Common myeloid progenitor, CD34-positive (primary cell): ENCODE measurements around the gene PNPLA2.

ENCODE experiments used
- CTCF ChIA-PET: fragments of 350-600 bp; sonication (Branson Sonifier 250); formaldehyde crosslinking; loops from one replicate; lab custom pipeline; 2021; ENCODE audit warnings: antibody characterized with exemption; lab: Charles Lee
- POLR2A ChIA-PET: fragments of 350-600 bp; sonication (Branson Sonifier 250); formaldehyde crosslinking; loops from one replicate; lab custom pipeline; 2021; ENCODE audit warnings: antibody characterized with exemption; lab: Charles Lee
- DNase-seq, 3 donors: peaks; one replicate each; pipeline versions ENCODE4 v3.0.0 to v3.0.0-alpha.2; 2013
- H3K27ac ChIP-seq, 2 experiments: 1 replicate in 1 of 2; 2 replicates in 1 of 2; pipeline ENCODE4 v1.7.0; 2013; ENCODE audit warnings: inconsistent platforms in 2 of 2, low read length in 2 of 2, mild to moderate bottlenecking in 2 of 2, low read depth in 1 of 2, moderate library complexity in 1 of 2; ENCODE audit not compliant: severe bottlenecking in 2 of 2, insufficient read depth in 1 of 2, poor library complexity in 1 of 2
- H3K27me3 ChIP-seq, 5 experiments: replicated peaks in 2 of 5; 1 replicate in 3 of 5; 2 replicates in 2 of 5; pipeline versions ENCODE4 v1.6.1 to v1.7.0; 2013; ENCODE audit warnings: low read length in 4 of 5, mild to moderate bottlenecking in 2 of 5, moderate library complexity in 2 of 5, inconsistent platforms in 1 of 5; ENCODE audit not compliant: insufficient read depth in 5 of 5, control insufficient read depth in 4 of 5
- H3K36me3 ChIP-seq, 4 experiments: 1 replicate in 2 of 4; 2 replicates in 2 of 4; pipeline versions ENCODE4 v1.6.1 to v1.7.0; 2013; ENCODE audit warnings: low read length in 3 of 4, control low read depth in 1 of 4, mild to moderate bottlenecking in 1 of 4; ENCODE audit not compliant: control insufficient read depth in 4 of 4, insufficient read depth in 4 of 4
- H3K4me1 ChIP-seq, 4 experiments: 1 replicate in 3 of 4; 2 replicates in 1 of 4; pipeline versions ENCODE4 v1.6.1 to v1.7.1; 2013; ENCODE audit warnings: low read length in 3 of 4, mild to moderate bottlenecking in 3 of 4, control low read depth in 1 of 4, inconsistent platforms in 1 of 4, moderate library complexity in 1 of 4; ENCODE audit not compliant: control insufficient read depth in 4 of 4, insufficient read depth in 4 of 4; ENCODE audit errors: control extremely low read depth in 1 of 4
- H3K4me3 ChIP-seq, 7 experiments: 1 replicate in 4 of 7; 2 replicates in 3 of 7; pipeline versions ENCODE4 v1.5.1 to v1.7.0; 2013; ENCODE audit warnings: mild to moderate bottlenecking in 7 of 7, low read length in 6 of 7, moderate library complexity in 6 of 7, inconsistent platforms in 2 of 7, low read depth in 2 of 7, control low read depth in 1 of 7; ENCODE audit not compliant: insufficient read depth in 4 of 7, control insufficient read depth in 1 of 7; ENCODE audit errors: extremely low read depth in 1 of 7
- H3K9me3 ChIP-seq, 5 experiments: 1 replicate in 4 of 5; 2 replicates in 1 of 5; pipeline versions ENCODE4 v1.6.1 to v1.7.1; 2013; ENCODE audit warnings: low read length in 4 of 5, mild to moderate bottlenecking in 2 of 5, inconsistent platforms in 1 of 5, low read depth in 1 of 5, moderate library complexity in 1 of 5; ENCODE audit not compliant: control insufficient read depth in 4 of 5, insufficient read depth in 2 of 5; ENCODE audit errors: control extremely low read depth in 1 of 5
- WGBS: methylation state at CpG from one replicate; pipeline ENCODE4 v1.1.5; 2013; ENCODE audit not compliant: insufficient coverage; 5-methylcytosine and 5-hydroxymethylcytosine counted together

The PNPLA2 gene

GRCh38 chr11:859394-860131 is 40.8 kb downstream of the PNPLA2 start:
- no peaks in the 10 kb centered on the region for H3K9me3 ChIP-seq
- no peaks in the 10 kb centered on the region for H3K27me3 ChIP-seq
- 80% methylated on average over 19 of the region's 31 CpGs for WGBS
- DNase-seq = peak in 2 of 3 donors; percentile 67 to 69
- H3K36me3 ChIP-seq = peaks cover 0 to 4% (median 0%) of the 10 kb centered on the region in 4 experiments
- peaks cover 0 to 7% (median 4%) of the 10 kb centered on the region in 4 experiments for H3K4me1 ChIP-seq
- CTCF ChIA-PET = interaction anchor here (1.0 kb wide), 1 partner anchor 11 kb away, joined by 4 read pairs; no protein-coding TSS in a partner anchor
- H3K27ac ChIP-seq = no peak overlapping the region
- POLR2A ChIA-PET = interaction anchor here (1.0 kb wide), 1 partner anchor 12 kb away, joined by 3 read pairs; no protein-coding TSS in a partner anchor
- H3K4me3 ChIP-seq = no peak overlapping the region

DNA sequence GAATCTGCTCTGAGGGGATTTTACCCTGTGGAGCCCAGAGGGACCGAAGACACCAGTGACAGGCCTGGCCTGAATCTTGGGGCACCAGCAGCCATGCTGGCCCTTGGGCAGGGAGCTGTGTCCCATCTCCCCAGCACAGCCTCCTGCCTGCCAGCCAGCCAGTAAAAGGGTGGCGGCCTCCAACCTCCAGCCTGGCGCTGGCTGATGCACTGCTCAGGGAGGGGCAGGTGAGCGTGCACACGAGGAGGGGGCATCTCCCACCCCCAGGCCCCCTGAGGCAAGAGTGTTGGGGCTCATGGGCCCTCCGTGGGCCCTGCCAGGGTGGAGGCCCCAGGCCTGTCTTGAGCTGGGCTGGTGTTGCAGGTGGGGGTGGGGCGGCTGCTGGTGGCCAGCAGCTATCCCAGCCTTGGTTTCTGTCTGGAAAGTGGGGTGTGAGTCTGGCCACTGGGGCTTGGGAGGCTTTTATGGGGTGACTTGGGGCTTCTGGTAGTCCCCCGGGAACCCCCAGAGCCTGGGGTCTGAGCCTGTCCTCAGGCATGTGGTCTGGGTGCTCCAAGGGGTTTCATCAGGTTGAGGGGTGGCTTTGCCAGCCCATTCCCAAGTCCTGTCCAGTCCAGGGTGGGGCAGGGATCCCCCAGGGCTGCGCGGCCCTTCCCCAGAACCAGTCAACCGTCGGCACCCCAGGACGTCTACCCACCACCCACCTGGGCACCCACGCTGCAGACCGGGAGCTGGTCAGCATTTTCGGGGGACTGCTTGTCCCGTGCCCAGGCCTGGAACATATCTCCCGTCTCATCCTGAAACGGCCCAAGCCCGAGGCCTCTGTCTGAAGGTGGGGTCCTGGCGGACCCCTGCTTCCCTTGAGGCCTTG is 41.8 kb downstream of the PNPLA2 start:
- ChIA-PET POLR2A (interaction anchor here (1.0 kb wide), 1 partner anchor 13 kb away, joined by 3 read pairs; no protein-coding TSS in a partner anchor), CTCF (interaction anchor here (1.0 kb wide), 2 partner anchors 12 to 61 kb away, joined by 4 read pairs; no protein-coding TSS in a partner anchor)
- Histone ChIP-seq H3K27me3 (no peaks in the 10 kb centered on the region), H3K36me3 (peaks cover 0 to 4% (median under 1%) of the 10 kb centered on the region in 4 experiments), H3K4me3 (no peak overlapping the region), H3K4me1 (peaks cover 0 to 7% (median 4%) of the 10 kb centered on the region in 4 experiments), H3K9me3 (no peaks in the 10 kb centered on the region), H3K27ac (no peak overlapping the region)
- 92% methylated on average over 19 of the region's 21 CpGs for WGBS
- no peak for DNase-seq

- 92% methylated on average over 12 of the region's 14 CpGs for WGBS
- CTCF ChIA-PET = interaction anchor here (1.0 kb wide), 1 partner anchor 61 kb away, joined by 4 read pairs; no protein-coding TSS in a partner anchor
- no peaks in the 10 kb centered on the region for H3K9me3 ChIP-seq
- no peaks in the 10 kb centered on the region for H3K27me3 ChIP-seq
- peaks cover 0 to 7% (median 4%) of the 10 kb centered on the region in 4 experiments for H3K4me1 ChIP-seq
- H3K4me3 ChIP-seq = no peak overlapping the region
- no peak for DNase-seq
- no peak overlapping the region for H3K27ac ChIP-seq
- peaks cover 0 to 3% (median 1%) of the 10 kb centered on the region in 4 experiments for H3K36me3 ChIP-seq
- POLR2A ChIA-PET = no interaction called here
These were observed 42.4 kb downstream of the PNPLA2 start for GRCh38 chr11:861105-861479.

DNA sequence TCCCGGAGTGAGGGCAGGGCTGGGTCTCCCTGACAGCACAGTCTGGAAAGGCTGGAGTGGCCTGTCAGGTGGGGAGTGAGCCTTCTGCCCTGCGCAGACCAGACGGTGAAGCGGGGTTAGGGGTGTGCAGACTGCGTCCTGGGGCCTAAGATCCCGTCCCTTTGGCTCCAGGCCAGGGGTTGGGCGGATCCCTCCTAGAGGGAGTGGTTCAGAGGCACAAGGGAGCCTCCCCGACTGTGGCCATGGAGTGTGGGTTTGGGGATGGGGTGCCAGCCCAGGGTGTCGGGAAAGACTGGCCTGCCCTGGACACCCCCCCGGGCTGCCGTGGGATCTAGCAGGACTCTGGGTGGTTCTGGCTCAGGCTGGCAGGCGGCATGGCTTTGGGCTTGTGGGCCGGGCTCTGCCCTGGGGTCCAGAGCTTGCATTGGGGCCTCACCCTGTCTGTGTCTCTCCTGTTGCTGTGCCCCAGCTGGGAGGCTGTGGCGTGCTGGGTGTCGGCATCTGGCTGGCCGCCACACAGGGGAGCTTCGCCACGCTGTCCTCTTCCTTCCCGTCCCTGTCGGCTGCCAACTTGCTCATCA is 43.5 kb downstream of the PNPLA2 start:
- 91% methylated on average over 15 of the region's 20 CpGs for WGBS

DNA sequence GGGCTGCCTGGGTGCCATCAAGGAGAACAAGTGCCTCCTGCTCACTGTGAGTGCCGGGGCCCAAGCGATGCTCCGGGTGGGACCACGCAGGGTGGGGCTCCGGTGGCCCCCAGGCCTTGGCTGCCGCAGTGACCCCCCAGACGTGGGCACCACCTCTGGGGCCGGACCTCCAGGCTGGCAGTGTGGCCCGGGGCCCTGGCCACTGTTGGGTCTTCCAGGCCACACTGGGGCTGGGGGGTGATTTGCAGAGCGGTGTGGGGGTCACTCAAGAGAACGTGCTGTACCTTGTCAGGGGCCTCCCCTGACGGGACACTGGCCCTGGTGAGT is 43.9 kb downstream of the PNPLA2 start:
- Histone ChIP-seq H3K4me3 (no peak overlapping the region), H3K4me1 (peaks cover 0 to 7% (median 4%) of the 10 kb centered on the region in 4 experiments), H3K27me3 (no peaks in the 10 kb centered on the region), H3K36me3 (peaks cover 0 to 9% (median 6%) of the 10 kb centered on the region in 4 experiments), H3K9me3 (no peaks in the 10 kb centered on the region), H3K27ac (no peak overlapping the region)
- CTCF ChIA-PET = no interaction called here
- DNase-seq = no peak
- POLR2A ChIA-PET = no interaction called here
- WGBS = 95% methylated on average over 12 of the region's 12 CpGs

More for the DNA sequence above, 43.5 kb downstream of the PNPLA2 start:
- ChIA-PET CTCF (no interaction called here), POLR2A (interaction anchor here (0.6 kb wide), 1 partner anchor 13 kb away, joined by 4 read pairs; no protein-coding TSS in a partner anchor)
- Histone ChIP-seq H3K4me1 (peaks cover 0 to 7% (median 4%) of the 10 kb centered on the region in 4 experiments), H3K27ac (no peak overlapping the region), H3K9me3 (no peaks in the 10 kb centered on the region), H3K27me3 (no peaks in the 10 kb centered on the region), H3K4me3 (no peak overlapping the region), H3K36me3 (peaks cover 0 to 9% (median 6%) of the 10 kb centered on the region in 4 experiments)
- no peak for DNase-seq

DNA sequence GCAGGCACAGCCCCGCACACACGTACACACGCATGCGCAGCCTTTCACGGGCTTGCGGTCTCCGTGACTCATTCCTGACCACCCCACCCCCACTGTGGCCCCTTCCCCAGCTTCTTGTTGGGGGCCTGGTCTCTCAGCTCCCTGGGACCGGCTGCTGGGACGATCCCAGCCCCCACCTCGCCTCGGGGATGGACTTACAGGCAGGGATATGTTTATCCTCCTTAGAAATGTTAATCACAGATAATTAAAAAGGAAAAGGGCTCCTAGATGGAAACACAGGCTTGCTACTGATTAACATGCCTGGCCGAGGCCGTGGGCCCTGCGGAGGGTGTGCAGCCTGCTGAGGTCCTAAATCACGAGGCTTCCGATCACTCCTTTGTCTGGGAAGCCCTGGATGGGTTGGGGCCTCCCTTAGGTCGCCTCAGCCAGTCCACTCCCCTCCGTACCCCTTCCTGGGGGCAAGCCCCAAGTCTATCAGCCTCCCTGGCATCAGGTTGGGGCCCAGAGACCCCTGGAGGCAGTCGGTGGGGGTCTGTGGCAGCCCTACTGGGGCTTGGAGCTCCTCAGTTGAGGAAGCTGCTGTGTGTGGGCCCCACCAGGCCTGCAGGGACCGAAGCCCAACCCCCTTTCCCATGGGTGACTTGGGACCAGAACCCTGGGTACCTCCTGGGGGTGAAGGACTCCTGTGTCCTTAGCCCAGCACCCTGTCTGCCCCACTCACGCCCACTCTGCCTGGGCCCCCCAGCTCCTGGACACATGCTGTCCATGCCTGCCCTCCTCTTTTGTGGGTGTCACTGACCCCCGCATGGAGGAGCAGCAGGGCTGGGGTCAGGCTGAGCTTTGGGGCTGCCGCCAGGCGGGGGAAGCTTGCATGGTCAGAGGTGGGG is 44.6 kb downstream of the PNPLA2 start:
- DNase-seq = no peak
- H3K27me3 ChIP-seq = no peaks in the 10 kb centered on the region
- CTCF ChIA-PET = no interaction called here
- peaks cover 0 to 7% (median 4%) of the 10 kb centered on the region in 4 experiments for H3K4me1 ChIP-seq
- H3K4me3 ChIP-seq = no peak overlapping the region
- POLR2A ChIA-PET = no interaction called here
- no peaks in the 10 kb centered on the region for H3K9me3 ChIP-seq
- WGBS = 94% methylated on average over 14 of the region's 24 CpGs
- no peak overlapping the region for H3K27ac ChIP-seq
- H3K36me3 ChIP-seq = peaks cover 0 to 9% (median 6%) of the 10 kb centered on the region in 4 experiments
